ENCODE results near the gene TMEM170A.

TMEM170A gene

GRCh38 chr16:75394941-75395340, 69.5 kb downstream of the TMEM170A start:
- no peak for DNase-seq
